ENCODE results near the gene PTPN21.
A peak's percentile ranks its signal among the peaks of the same experiment; 100 is the strongest.

PTPN21 gene

DNA sequence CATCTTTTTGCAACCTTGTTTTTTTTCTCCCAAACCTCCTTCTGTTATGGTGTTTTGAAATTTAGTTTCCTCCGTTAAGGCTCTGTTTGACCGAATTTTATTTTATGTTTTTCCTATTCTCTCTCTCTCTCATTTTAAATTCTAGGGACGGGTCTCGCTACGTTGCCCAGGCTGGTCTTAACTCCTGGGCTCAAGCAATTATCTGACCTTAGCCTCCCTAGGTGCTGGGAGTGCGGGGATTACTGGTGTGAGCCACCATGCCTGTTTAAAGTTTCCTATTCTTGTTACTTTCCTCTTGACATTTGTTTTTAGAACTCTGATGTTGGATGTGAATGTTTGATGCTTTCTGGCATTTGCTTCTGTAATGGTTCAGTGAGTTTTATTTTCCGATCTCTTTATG, 9.0 kb upstream of the PTPN21 start:
- Mint-ChIP-seq H3K4me1 (peaks cover 21% of the 10 kb centered on the region), H3K36me3 (peaks cover 11% of the 10 kb centered on the region), H3K9me3 (peaks cover 2% of the 10 kb centered on the region), H3K27ac (peak overlapping the region; percentile 92), H3K27me3 (no peaks in the 10 kb centered on the region), H3K4me3 (peak overlapping the region; percentile 94)
- no peak for ATAC-seq

DNA sequence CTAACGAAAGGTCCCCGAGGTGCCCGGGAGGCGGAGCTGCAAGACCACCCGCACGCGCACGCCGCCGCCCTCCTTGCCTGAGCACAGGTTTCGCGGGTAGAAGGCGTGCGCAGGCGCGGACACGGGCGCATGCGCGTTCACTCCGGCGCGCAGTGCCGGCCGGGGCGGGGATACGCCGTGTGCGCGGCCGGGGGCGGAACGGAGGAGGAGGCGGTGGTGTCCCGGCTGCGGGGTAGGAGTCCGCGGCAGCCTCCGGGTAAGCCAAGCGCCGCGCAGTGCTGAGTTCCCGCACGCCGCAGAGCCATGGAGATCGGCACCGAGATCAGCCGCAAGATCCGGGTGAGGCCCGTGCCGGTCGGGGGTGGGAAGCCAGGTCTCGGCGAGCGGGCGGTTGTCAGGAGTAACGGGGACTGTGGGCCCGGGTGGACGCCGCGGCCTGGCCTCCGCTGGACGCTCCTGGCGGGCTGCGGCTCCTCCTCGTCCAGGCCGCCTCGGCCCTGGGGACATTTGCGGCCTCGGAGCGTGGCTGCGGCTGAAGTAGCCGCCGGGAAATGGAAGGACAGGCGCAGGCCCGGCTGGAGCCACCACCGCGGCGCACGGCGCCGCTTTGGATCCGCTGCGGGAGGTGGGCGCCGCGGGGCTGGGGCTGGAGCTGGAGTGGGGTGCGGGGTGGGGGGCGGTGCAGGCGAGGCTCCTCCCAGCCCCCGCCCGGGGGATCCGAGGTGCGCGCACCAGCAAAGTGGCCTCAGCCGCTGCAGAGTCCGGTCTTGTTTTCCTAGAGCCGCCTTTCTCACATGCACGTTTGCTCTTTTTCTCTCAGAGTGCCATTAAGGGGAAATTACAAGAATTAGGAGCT, 8.3 kb upstream of the PTPN21 start, which contains the start of gene ZC3H14:
ZC3H14 (plus strand) TSS at position 207 of the 856 bp plus-strand sequence; CDS start at position 304, 97 bp downstream.
- Mint-ChIP-seq H3K27ac (peak within 1 kb of the TSS; percentile 92), H3K4me3 (peak within 1 kb of the TSS; percentile 94), H3K9me3 (peaks cover under 1% of the 10 kb centered on the region), H3K27me3 (no peaks in the 10 kb centered on the region), H3K36me3 (peaks cover 4% of the 10 kb centered on the region), H3K4me1 (peaks cover 21% of the 10 kb centered on the region)
- ATAC-seq: peak; percentile 98

DNA sequence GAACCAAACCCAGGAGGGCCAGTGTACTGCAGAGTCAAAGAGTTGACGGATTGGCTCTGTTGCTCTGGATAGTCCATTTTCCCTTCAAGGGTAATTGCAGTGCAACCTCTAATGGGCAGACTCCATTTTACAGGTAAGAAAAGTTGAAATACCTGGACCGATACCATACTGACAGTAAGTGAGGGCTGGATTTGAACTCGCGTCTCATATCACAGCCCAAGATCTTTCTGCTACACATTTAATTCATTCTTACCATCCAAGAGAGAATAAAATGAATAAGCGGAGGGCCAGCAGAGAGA, 7.7 kb upstream of the PTPN21 start:
- Mint-ChIP-seq H3K4me3 (peak overlapping the region; percentile 94), H3K27ac (peak overlapping the region; percentile 92), H3K9me3 (no peaks in the 10 kb centered on the region), H3K4me1 (peaks cover 21% of the 10 kb centered on the region), H3K27me3 (no peaks in the 10 kb centered on the region), H3K36me3 (no peaks in the 10 kb centered on the region)
- no peak for ATAC-seq

DNA sequence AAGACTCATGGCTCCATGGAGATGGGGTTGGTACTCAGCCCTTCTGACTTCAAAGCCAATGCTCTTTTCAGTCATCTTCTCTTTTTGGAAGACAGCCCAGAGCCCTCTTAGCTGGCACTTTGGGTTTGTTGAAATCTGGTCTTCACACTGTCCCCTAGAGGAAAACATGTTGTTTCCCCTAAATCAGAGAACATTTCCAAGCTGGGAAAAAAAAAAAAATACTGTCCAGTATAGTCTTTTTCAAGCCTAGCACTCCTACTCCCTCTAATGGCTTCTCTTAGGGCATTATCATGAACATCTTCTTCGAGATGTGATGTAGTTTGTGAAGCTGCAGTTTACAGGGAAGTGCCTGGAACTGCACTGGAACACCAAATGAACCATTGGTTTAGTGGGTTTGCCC, 5.0 kb upstream of the PTPN21 start:
- H3K4me3 Mint-ChIP-seq: no peak overlapping the region
- peaks cover 21% of the 10 kb centered on the region for H3K4me1 Mint-ChIP-seq
- H3K36me3 Mint-ChIP-seq: no peaks in the 10 kb centered on the region
- ATAC-seq: no peak
- no peaks in the 10 kb centered on the region for H3K9me3 Mint-ChIP-seq
- no peak overlapping the region for H3K27ac Mint-ChIP-seq
- H3K27me3 Mint-ChIP-seq: peaks cover 22% of the 10 kb centered on the region

DNA sequence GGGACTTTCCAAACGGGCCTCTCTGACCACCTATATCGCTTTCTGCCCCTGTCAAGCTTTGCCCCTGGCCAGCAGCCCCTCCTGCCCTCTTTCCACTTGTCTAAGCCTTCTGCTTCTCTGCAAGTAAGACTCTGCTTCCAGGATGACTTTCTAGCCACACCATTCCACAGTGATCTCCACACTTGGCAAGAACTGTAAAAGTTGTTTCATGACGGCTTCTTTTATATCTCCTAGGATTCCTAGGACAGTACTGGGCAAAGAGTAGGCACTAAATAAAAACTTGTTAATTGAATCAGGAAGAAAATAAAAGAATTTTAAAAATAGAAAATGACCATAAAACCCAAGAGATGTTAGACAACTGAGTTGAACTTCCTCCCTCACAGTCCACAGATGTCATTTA, 1.8 kb upstream of the PTPN21 start:
- Mint-ChIP-seq H3K36me3 (no peaks in the 10 kb centered on the region), H3K9me3 (no peaks in the 10 kb centered on the region), H3K27me3 (peaks cover 39% of the 10 kb centered on the region), H3K4me1 (peaks cover 8% of the 10 kb centered on the region), H3K27ac (no peak overlapping the region), H3K4me3 (no peak overlapping the region)
- ATAC-seq: no peak

DNA sequence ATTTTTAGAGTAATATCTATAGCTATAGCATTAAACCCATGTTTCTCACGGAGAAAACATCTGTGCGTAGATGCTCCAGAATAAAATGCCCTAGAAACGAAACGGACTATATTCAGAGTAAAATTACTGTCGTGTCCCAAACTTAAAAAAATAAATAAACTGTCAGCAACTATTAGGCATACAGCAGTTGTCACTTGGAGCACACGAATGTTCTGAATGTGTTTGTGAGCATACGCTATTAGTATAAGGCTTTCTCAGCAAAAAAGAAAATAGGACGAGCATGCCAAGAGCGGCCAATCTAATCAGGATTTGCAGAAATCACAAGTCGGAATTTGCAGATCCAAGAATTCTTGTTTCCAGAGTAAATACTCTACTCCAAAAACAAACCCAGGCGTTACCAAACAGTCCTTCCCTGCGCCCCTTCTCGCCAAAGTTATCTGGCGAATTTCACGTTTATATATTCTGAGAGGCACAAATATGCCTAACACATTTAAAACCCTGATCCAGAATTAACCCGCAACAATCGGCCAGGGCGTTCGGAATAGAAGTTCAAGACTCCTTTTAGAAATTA, 836 bp downstream of the PTPN21 start:
- Mint-ChIP-seq H3K9me3 (no peaks in the 10 kb centered on the region), H3K27ac (no peak overlapping the region), H3K27me3 (peaks cover 48% of the 10 kb centered on the region), H3K4me3 (peak overlapping the region; percentile 54), H3K36me3 (no peaks in the 10 kb centered on the region), H3K4me1 (peaks cover 8% of the 10 kb centered on the region)
- ATAC-seq: no peak

DNA sequence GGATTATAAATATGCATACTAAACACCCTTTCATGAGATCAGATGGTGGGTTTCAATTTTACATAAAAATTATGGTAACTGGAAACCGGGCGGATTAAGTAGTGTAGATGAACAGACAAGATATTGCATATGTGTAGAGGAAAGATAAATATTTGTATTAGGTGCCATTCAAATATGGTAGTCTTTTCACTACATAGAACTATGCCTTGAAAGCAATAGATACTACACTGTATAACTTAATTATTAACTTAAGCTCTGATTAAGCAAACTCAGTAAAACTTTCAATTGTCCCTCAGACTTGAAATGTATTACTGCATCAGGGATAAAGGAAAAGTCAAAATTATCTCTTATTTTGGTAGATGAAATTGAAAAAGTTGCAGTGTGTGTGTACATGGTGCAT, 1.9 kb downstream of the PTPN21 start:
- Mint-ChIP-seq H3K27ac (no peak overlapping the region), H3K4me1 (peaks cover 8% of the 10 kb centered on the region), H3K9me3 (no peaks in the 10 kb centered on the region), H3K4me3 (no peak overlapping the region), H3K36me3 (no peaks in the 10 kb centered on the region), H3K27me3 (peaks cover 48% of the 10 kb centered on the region)
- ATAC-seq: no peak

DNA sequence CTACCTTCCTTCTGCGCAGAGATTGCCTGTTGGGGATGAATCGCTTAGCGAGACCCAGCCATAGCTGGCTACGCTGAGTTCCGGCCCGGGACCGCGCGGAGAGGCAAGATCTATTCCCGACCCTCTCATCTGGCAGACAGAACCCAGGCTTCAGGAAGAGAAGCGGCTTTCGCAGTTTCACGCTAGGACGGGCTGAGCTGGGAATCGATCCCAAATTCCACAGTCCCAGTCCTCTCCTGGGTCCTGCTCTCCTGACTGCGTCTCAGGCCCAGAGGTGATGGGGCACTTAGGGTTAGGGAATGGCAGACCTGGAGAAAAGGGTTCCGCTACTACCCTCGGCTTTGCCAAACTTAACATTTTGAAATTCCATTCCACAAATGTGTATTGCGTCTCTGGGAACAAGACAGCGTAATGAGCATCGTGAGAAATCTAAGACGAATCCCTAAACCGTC, 2.8 kb downstream of the PTPN21 start:
- H3K27me3 Mint-ChIP-seq: peaks cover 48% of the 10 kb centered on the region
- H3K4me1 Mint-ChIP-seq: peaks cover 8% of the 10 kb centered on the region
- no peaks in the 10 kb centered on the region for H3K9me3 Mint-ChIP-seq
- no peak overlapping the region for H3K27ac Mint-ChIP-seq
- H3K36me3 Mint-ChIP-seq: no peaks in the 10 kb centered on the region
- ATAC-seq: no peak
- H3K4me3 Mint-ChIP-seq: peak overlapping the region; percentile 19

DNA sequence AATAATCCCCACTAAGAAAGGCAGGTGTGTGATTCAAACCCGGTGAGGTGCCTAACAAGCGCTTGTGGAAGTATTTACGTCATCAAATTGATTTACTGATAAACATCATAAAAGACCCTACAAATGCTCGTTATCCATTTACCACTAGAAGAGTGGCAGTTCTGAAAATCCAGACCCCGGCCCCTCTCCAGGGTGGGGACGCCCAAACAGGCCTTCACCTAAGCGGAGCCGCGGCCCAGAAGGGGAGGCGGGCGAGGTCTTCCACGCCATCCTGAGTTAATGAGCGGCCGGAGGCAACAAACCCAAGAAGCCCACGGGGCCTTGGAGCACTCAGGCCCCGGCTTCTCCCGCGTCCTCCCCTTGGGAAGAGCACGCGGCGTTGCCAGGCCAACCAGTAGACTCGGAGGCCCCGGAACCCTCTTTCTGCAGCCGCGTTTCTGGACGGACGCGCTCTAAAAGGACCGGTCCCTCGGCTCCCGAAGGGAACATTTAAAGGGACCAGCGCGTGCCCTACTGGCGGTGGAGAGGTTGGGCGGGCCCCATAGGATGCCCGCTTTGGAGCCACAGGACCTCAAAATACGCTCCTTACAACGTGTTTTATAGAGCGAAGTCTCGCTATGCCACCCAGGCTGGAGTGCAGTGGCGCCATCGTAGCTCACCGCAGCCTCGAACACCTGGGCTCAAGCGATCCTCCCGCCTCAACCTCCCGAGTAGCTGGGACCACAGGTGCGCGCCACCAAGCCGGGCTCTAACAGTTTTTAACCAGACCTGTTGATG, 3.5 kb downstream of the PTPN21 start:
- Mint-ChIP-seq H3K27me3 (peaks cover 40% of the 10 kb centered on the region), H3K36me3 (no peaks in the 10 kb centered on the region), H3K27ac (no peak overlapping the region), H3K4me3 (peak overlapping the region; percentile 19), H3K4me1 (peaks cover 8% of the 10 kb centered on the region), H3K9me3 (no peaks in the 10 kb centered on the region)
- no peak for ATAC-seq

DNA sequence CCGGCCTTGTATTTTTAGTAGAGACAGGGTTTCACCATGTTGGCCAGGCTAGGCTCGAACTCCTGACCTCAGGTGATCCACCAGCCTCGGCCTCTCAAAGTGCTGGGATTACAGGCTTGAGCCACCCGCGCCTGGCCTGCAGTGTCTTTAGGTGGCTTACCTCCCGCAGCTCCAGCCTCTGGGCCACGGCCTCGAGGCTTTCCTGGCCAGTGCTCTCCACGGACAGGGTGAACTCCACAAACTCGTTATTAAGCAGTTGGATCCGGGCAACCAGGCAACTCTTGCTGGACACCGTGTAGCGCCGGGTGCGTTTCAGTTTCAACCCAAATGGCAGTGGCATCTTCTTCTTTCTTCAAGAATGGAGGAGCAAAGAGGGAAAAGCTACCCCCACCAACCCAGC, 4.7 kb downstream of the PTPN21 start:
- peaks cover 8% of the 10 kb centered on the region for H3K4me1 Mint-ChIP-seq
- H3K36me3 Mint-ChIP-seq: no peaks in the 10 kb centered on the region
- no peak overlapping the region for H3K27ac Mint-ChIP-seq
- H3K9me3 Mint-ChIP-seq: no peaks in the 10 kb centered on the region
- no peak overlapping the region for H3K4me3 Mint-ChIP-seq
- H3K27me3 Mint-ChIP-seq: peaks cover 28% of the 10 kb centered on the region
- no peak for ATAC-seq

DNA sequence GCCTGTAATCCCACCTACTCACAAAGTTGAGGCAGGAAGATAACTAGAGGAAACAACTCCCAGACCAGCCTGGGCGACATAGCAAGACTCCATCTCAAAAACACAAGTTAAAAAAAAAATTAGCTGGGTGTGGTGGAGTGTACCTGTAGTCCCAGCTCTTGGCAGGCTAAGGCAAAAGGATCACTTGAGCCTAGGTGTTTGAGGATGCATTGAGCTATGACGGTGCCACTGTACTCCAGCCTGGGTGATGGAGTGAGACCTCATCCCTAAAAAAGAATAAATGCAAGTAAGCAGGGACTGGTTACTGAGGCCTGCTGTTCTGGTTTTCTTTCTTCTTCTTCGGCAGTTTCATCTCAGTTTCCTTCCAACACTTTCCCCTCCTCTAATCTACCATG, 7.4 kb downstream of the PTPN21 start:
- no peaks in the 10 kb centered on the region for H3K4me1 Mint-ChIP-seq
- no peaks in the 10 kb centered on the region for H3K36me3 Mint-ChIP-seq
- H3K27ac Mint-ChIP-seq: no peak overlapping the region
- ATAC-seq: no peak
- H3K4me3 Mint-ChIP-seq: no peak overlapping the region
- peaks cover 9% of the 10 kb centered on the region for H3K27me3 Mint-ChIP-seq
- H3K9me3 Mint-ChIP-seq: no peaks in the 10 kb centered on the region

DNA sequence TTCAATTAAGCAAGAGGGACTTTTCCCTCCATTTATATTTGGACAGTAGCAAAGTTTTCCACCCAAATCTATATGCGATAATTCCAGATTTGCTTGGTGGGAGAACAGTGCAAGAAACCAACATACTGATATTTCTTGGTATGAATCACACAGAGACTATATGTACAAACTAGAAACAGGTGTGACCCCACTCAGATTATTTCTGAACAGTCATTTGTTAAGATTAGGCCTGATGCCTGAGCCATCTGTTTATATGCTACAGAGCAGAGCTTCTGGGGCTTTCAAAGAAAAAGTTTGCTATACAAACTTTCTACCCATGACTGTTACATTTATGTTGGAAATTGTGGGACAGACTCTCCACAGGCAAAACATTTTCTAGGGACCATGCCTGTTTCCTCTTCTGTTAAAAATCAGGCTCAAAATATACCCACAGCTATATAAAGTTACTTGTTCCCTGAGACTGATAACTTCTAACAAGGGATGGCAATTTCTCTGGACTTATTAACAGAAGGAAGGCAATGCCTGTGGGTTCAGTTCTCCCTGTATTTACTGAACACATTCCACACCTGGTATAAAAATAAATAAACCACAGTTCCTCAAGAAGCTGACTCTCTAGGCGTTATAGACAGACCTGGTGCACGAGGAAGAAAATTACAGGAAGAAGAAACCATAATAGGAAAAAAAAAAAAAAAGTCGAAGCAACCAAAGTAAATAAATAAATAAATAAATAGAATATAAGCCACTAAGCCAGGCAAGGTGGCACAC, 8.0 kb downstream of the PTPN21 start:
- no peak overlapping the region for H3K4me3 Mint-ChIP-seq
- H3K4me1 Mint-ChIP-seq: no peaks in the 10 kb centered on the region
- no peak overlapping the region for H3K27ac Mint-ChIP-seq
- H3K36me3 Mint-ChIP-seq: no peaks in the 10 kb centered on the region
- H3K27me3 Mint-ChIP-seq: peaks cover 9% of the 10 kb centered on the region
- H3K9me3 Mint-ChIP-seq: no peaks in the 10 kb centered on the region
- no peak for ATAC-seq

DNA sequence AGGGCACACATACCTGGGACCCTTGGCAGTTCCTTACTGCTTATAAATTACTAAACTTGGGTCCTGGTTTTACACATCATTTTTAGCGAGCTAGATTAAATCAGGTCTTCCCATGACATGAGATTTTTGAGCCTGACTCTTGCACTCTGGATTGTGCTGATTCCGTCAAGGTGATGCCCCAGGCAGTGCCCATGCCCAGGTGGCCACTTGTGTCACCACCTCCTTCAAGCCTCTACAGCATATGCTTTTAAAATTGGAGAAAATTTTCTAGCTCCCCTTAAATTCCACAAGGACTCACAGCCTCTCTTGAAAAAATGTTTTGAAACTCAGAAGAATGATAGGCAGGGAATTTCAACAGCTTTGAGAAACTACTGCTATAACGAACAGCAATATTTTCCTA, 9.6 kb downstream of the PTPN21 start:
- Mint-ChIP-seq H3K36me3 (no peaks in the 10 kb centered on the region), H3K27me3 (peaks cover 11% of the 10 kb centered on the region), H3K4me1 (no peaks in the 10 kb centered on the region), H3K4me3 (no peak overlapping the region), H3K9me3 (no peaks in the 10 kb centered on the region), H3K27ac (no peak overlapping the region)
- ATAC-seq: no peak

DNA sequence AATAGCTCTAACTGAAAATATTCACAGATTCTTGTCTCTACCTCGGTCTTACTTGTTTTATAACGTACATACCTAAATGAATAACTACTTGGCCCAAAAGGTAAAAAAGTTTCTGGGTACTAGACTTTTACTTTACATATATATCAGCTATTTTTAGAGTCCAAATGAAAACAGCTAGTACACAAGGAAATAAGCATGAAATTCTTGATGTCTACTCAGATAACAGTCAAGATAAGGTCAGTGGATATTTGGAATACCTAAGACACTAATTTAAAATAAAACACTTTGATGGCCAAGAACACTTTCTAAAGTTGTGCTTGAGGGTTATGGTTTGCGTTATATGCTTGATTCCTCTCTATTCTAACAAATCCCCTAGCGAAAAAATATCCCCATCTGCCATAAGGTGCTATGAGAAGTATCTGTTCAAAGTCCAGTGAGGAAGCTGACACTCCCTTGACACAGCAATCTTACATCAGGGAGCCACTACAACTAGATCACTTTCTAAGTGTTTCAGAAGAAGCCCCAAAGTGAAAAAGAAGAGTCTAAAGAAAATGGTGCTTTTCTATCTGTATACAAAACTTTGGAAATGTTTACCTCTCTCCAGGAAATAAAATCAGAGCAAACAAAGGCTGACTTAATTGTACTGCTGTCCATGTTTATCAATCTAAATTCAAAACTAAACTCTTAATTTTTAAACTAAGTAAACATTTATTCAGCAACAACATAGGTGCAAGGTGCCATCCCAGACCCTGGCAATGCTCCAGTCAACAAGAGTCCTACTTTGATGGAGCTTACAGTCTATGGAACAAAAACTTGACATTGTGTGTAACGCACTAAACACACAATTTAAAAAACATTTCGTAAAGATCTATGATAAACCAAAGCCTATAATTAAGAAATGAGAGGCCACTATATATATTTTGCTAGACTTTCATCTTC, 11.7 kb downstream of the PTPN21 start:
- Mint-ChIP-seq H3K27me3 (peaks cover 18% of the 10 kb centered on the region), H3K4me1 (no peaks in the 10 kb centered on the region), H3K36me3 (no peaks in the 10 kb centered on the region), H3K4me3 (no peak overlapping the region), H3K9me3 (no peaks in the 10 kb centered on the region), H3K27ac (no peak overlapping the region)
- ATAC-seq: no peak

Data from stimulated activated memory B cell treated with anti-CD40 and anti-IgM and Interleukin-4, amounts not matched to agents 10 μg/mL and 1 μg/mL and 100 μg/mL, for 72 hours (primary cell).